CD4-positive, alpha-beta T cell treated with Interferon alpha-2 for 1 hour (primary cell): Measurements from ENCODE around the gene HRH3.

Experiments used
- DNase-seq, 2 donors: peaks; one replicate each; pipeline ENCODE4 v3.0.0-alpha.2; 2020 to 2022

Gene HRH3

DNA sequence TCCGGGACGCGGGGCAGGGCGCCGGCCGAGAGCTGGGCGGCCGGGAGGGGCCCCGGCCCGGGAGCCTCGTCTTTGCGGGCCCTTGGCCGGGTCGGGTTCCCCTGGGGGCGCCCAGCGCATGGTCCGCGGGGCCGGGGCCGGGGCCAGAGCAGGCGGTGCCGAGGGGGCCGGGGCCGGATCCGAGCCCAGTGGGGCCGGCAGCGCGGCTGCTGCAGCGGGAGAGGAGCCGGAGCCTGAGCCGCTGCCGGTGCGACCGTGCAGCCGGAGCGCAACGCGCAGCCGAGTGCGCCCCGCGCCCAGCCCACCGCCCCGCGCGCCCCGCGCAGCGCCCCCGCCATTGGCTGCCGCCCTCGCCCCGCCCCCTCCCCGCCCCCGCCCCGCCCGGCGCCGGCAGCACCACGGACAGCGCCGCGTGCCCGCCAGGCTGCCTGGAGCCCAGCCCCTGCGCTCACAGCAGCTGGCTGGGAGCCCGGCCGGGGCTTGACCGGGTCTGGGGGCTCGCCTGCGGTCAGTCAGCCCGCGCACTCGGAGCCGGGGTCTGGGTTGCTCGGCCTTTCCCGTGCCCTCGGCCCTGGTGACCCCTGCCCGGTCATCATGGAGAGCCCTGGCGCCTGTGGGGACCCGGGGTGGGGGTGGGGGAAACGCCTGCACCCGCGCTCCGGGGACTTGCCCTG, at the start of gene HRH3:
Gene HRH3, minus strand, starts transcription at position 287 of the 674 bp plus-strand sequence. CDS start 308 bp downstream, outside the sequence.
- peak in 1 of 2 donors; percentile 58 for DNase-seq

- no peak for DNase-seq
These were observed 49.8 kb upstream of the HRH3 start for GRCh38 chr20:62269871-62270270.

GRCh38 chr20:62269378-62269777, 49.3 kb upstream of the HRH3 start:
- no peak for DNase-seq

DNA sequence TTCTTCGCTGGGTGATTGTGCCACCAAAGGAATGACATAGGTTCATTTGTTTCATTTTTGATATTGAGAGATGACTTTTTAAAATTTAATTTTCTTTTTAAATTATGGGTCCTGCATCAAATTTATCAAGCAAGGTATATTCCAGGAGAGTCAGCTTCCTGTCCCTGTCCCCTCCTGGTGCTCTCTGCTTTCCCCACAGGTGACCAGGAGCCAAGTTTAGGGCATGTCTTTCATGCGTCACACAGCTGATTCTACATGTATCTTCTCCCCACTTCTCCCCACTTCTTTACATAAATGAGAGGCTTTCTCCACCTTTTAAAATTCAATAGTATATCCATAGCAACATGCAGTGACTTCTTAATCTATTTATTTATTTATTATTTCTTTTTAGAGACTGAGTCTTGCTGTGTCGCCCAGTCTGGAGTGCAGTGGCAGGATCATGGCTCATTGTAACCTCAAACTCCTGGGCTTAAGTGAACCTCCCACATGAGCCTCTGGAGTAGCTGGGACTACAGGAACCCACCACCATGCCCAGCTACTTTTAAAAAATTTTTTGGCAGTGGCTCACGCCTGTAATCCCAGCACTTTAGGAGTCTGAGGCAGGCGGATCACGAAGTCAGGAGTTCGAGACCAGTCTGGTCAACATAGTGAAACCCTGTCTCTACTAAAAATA, 48.3 kb upstream of the HRH3 start:
- no peak for DNase-seq

DNA sequence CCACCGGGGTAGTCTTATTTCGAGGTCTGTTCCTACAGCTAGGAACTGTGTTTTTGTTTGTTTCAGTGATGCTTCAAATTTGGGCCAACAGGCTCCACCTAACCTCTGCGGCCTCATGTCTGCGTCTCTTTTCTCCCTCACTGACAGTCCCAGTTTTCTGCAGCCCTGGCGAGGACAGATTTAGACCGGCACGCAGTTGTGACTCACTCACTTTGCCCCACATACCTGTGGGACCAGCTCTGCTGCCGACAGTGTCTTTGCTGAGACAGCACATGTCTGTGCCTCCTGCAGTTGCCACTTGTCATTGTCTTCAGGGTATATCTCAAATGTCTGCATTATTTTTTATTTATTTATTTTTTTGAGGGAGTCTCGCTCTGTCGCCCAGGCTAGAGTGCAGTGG, 47.5 kb upstream of the HRH3 start:
- DNase-seq: no peak

DNA sequence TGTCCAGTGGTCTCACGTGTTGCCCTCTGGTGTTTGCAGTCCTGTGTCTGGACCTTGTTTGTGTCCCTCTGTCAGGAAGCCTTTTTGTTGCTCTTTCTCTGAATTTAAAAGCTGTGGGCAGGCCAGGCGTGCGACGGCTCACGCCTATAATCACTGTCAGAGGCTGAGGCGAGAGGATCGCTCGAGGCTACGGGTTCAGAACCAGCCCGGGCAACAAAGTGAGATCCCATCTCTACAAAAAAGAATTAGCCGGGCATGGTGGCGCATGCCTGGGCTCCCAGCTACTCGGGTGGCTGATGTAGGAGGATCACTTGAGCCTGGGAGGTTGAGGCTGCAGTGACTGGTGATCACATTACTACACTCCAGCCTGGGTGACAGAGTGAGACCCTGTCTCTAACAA, 46.8 kb upstream of the HRH3 start:
- no peak for DNase-seq

DNA sequence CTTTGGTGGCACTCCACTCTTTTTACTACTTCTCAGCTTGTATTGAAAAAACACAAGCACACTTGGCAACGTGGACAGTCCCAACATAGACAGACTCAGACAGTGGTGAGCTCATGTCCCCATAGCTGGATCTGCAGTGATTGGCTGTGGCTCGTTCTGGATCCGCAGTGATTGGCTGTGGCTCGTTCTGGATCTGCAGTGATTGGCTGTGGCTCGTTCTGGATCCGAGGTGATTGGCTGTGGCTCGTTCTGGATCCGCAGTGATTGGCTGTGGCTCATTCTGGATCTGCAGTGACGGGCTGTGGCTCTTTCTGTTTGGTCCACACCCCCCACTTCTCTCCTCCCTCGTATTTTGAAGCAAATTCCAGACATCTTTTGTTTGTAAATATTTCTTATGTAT, 46.3 kb upstream of the HRH3 start:
- DNase-seq: peak in 1 of 2 donors; percentile 22

- DNase-seq: no peak
These were observed 45.3 kb upstream of the HRH3 start for GRCh38 chr20:62265365-62265764.

DNA sequence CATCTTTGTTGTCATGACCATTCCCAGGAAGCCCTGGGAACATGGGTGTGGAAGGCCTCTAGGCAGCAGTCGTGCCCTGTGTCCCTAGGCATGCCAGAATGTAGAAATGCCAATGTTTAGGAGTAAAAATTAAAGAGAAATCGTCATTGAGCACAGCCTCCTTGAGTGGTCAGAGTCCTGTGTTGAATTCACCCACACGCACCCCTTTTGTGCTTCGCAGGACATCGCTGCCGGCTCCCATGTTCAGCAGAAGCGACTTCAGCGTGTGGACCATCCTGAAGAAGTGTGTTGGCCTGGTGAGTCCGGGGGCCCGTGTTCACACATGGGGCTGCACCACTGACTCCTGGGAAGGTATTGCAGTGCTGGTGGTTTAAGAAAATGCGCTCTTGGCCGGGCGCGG, 43.3 kb upstream of the HRH3 start:
- DNase-seq: no peak

- no peak for DNase-seq
These were observed 42.0 kb upstream of the HRH3 start for GRCh38 chr20:62262064-62262463.

DNA sequence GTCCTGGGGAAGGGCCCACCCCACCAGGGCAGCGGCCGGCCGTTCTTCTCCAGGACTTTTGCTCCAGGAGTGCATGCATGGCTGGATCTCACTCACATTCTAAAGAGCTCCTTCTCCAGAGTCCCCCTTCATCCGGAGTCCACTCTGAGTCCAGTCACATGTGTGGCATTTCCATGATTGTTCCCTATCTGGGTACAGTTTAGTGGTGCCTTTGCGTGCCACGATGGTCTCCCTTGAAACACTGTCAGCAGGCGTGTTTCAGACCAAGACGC, 39.2 kb upstream of the HRH3 start:
- DNase-seq: no peak

DNA sequence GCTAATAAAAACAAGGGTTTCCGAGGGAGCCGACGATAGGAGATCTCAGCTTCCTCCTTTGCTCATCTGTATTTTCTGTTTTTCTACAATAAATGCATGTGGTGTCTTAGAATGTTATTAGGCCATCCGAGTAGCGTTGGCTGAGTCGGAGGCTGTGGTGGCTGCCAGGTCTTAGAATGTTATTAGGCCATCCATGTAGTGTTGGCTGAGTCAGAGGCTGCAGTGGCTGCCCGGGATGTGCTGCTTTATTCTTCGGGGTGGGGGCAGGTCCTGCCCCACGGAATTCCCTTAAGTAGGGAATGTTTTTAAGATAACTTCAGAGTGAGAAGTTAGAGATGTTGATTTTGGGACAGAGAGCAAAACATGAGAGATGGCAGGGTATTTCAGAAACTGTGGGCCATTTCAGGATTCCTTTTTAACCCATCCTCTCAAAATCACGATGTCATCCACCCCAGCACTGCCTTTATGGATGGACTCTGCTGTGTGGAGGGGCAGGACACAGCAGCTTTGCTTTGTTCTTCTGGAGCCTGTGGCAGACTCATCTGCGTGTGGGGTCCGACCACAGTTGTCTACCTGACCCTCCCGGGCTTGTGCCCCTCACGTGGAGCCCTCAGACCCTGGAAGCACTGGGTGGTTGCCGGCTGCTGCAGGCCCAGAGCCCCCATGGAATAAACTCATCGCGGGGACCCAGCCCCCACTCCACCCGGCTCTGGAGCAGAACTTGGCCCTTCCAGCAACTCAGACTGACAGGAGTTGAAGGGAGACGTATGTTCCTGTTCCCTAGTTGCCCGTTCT, 38.6 kb upstream of the HRH3 start:
- no peak for DNase-seq

DNA sequence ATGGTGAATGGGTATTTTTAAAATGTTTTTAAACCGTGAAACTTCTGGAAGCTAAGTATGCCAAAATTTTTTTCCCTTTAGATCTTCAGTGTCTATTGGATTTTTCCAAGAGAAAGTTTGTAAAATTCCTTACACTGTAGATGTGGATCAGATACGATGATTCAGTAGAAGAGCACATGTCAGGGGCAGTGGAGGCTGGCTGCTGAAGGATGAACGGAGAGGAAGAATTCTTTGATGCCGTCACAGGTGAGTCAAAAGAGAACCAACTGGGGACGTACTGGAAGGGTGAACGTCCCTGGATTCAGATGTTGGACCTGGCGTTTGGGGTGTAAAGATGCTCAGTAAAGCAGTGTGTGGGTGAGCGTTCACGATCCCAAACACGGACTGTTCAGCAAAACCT, 35.9 kb upstream of the HRH3 start:
- DNase-seq: no peak

GRCh38 chr20:62254021-62254724, 34.1 kb upstream of the HRH3 start:
- no peak for DNase-seq

- no peak for DNase-seq
These were observed 33.3 kb upstream of the HRH3 start for GRCh38 chr20:62253398-62253797.

- no peak for DNase-seq
These were observed 32.4 kb upstream of the HRH3 start for GRCh38 chr20:62252342-62252966.

- no peak for DNase-seq
These were observed 28.9 kb upstream of the HRH3 start for GRCh38 chr20:62248890-62249560.

DNA sequence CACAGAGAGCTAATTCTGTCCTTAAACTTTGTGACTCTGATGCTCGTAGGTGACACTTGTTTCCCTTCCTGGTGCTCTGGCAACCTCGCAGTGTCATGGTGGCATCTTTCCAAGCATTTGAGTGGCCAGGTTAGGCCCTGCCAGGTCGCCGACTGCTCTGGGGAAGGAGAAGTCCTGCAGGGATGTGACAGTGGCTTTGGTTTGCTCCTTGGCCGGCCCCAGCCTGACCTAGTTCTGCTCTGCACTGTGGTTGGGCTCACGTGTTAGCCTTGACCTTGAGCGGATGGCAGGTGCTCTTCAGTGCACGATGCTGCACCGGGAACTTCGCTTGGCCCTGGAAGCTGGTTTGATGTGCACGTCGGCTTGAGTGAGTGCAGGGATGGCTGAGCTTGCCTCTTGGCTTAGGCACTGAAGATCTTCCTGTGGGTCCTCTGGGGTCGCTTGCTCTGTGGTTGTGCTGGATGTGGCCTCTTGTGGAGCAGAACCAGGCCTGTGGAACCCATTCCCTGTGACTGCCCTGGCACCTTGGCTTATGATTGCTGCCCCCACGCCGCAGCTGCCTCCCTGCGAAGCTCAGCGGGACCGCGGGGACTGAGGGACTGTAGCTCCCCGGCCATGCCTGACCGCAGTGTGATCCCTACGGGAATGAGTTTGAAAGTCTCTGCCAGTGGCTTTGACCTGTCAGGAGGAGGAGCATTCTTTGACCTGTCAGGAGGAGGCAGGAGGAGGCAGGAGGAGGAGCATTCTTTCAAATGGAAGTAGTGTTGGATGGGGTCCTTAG, 27.0 kb upstream of the HRH3 start:
- DNase-seq: no peak

- no peak for DNase-seq
These were observed 26.4 kb upstream of the HRH3 start for GRCh38 chr20:62246431-62246830.

- no peak for DNase-seq
These were observed 25.8 kb upstream of the HRH3 start for GRCh38 chr20:62245911-62246280.

- no peak for DNase-seq
These were observed 24.6 kb upstream of the HRH3 start for GRCh38 chr20:62244644-62245108.
